ENCODE data around the gene SCN1A. TPM values are rescaled to one million over a fixed set of nuclear protein-coding genes. Genes with fewer than 3 reads are reported as not detected.

The SCN1A gene
- total RNA-seq, 6 donors from 2014 or later: 11.5 to 42.2 (median 17.6) TPM

DNA sequence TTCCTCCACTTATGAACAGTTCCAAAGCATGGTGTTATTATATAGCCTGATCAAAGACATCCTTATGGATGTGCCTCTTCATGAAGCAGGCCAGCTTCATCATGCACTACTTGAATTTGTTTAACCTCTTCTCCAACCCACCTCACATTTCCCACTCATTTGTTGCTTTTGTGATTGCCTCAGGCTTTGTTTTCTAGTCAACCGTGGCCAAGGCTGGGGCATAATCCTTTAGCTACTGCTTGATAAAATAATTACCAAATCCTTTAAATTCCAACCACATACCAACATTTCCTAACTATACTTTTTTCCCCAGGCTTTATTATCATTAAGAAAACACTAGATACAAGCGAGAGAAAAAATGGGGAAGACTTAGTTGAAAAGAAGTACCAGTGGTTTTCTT is 39.6 kb upstream of the SCN1A start:
- H3K27ac ChIP-seq: no peak overlapping the region
- 24 to 33% methylated on average over 2 of the region's 2 CpGs for WGBS, 2 donors
- no peak overlapping the region for H3K4me3 ChIP-seq
- H3K27me3 ChIP-seq: no peaks in the 10 kb centered on the region
- DNase-seq (no peak), ATAC-seq (ENCODE audit: low FRiP score in 2 of 2) (no peak)
- no peaks in the 10 kb centered on the region for H3K9me3 ChIP-seq
- TF ChIP-seq POLR2AphosphoS5 (IDR thresholded peaks at IDR 0.05) (no peak), POLR2A (IDR thresholded peaks at IDR 0.05) (no peak)
- TF ChIP-seq, protein P1, sequence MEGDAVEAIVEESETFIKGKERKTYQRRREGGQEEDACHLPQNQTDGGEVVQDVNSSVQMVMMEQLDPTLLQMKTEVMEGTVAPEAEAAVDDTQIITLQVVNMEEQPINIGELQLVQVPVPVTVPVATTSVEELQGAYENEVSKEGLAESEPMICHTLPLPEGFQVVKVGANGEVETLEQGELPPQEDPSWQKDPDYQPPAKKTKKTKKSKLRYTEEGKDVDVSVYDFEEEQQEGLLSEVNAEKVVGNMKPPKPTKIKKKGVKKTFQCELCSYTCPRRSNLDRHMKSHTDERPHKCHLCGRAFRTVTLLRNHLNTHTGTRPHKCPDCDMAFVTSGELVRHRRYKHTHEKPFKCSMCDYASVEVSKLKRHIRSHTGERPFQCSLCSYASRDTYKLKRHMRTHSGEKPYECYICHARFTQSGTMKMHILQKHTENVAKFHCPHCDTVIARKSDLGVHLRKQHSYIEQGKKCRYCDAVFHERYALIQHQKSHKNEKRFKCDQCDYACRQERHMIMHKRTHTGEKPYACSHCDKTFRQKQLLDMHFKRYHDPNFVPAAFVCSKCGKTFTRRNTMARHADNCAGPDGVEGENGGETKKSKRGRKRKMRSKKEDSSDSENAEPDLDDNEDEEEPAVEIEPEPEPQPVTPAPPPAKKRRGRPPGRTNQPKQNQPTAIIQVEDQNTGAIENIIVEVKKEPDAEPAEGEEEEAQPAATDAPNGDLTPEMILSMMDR (IDR thresholded peaks at IDR 0.05): no peak
- no peaks in the 10 kb centered on the region for H3K36me3 ChIP-seq
- peaks cover 0 to 6% (median 0%) of the 10 kb centered on the region in 4 donors for H3K4me1 ChIP-seq

DNA sequence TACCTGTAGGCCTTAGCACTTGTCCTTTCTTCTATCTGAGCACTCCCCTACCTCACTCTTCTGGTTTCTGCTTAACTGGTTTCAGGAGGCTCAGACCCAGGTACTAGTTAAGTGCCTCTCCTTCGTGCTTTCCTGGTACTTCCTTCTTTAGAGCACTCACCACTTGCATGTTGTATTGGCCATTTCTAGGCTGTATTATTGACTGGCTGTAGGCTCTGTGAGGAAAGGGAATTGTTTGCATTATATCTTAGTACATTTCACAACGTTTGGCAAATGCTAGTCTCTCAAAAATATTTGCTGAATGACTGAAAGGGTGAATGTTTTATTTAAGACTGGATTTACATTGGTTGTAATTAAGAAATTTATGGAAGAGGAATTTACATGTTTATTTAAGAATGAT is 36.0 kb upstream of the SCN1A start:
- 41 to 44% methylated on average over 2 of the region's 2 CpGs for WGBS, 2 donors
- H3K27ac ChIP-seq: peak overlapping the region in 1 of 4 donors; percentile 54
- no peaks in the 10 kb centered on the region for H3K27me3 ChIP-seq
- DNase-seq (peak in 1 of 2 donors; percentile 49), ATAC-seq (ENCODE audit: low FRiP score in 2 of 2) (no peak)
- peaks cover 0 to 6% (median 0%) of the 10 kb centered on the region in 4 donors for H3K4me1 ChIP-seq
- TF ChIP-seq POLR2AphosphoS5 (IDR thresholded peaks at IDR 0.05) (no peak), EP300 (IDR thresholded peaks at IDR 0.05) (peak in 1 of 4 donors; percentile 46)
- H3K36me3 ChIP-seq: no peaks in the 10 kb centered on the region
- H3K4me3 ChIP-seq: no peak overlapping the region
- no peaks in the 10 kb centered on the region for H3K9me3 ChIP-seq

DNA sequence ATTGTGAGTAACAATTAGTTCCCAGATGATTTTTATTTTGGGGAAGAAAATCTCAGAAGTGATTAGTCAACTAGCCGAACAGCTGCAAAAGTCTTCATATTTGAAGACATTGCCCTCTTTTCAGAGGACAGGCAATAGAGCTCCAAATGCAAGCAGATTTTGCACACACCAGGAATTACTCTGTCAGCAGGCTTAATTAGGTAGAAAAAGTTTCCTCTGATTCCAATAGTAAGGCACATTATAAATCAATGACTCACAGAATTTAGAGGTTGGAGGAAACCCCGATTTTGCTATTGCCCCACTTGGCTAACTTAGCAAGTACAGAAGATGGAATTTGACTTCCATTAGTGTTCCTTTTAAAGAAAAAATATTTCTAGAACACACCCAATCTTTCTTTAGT is 30.7 kb upstream of the SCN1A start:
- Histone ChIP-seq H3K4me3 (no peak overlapping the region), H3K36me3 (no peaks in the 10 kb centered on the region), H3K27ac (no peak overlapping the region), H3K4me1 (peaks cover 0 to 5% (median 0%) of the 10 kb centered on the region in 4 donors), H3K9me3 (no peaks in the 10 kb centered on the region), H3K27me3 (no peaks in the 10 kb centered on the region)
- ATAC-seq (ENCODE audit: low FRiP score in 2 of 2) (no peak), DNase-seq (no peak)
- WGBS, 2 donors: 79 to 86% methylated on average over 2 of the region's 2 CpGs
- TF ChIP-seq POLR2AphosphoS5 (IDR thresholded peaks at IDR 0.05) (no peak), POLR2A (IDR thresholded peaks at IDR 0.05) (no peak), EP300 (IDR thresholded peaks at IDR 0.05) (no peak)
- TF ChIP-seq, protein P1 (IDR thresholded peaks at IDR 0.05): no peak

DNA sequence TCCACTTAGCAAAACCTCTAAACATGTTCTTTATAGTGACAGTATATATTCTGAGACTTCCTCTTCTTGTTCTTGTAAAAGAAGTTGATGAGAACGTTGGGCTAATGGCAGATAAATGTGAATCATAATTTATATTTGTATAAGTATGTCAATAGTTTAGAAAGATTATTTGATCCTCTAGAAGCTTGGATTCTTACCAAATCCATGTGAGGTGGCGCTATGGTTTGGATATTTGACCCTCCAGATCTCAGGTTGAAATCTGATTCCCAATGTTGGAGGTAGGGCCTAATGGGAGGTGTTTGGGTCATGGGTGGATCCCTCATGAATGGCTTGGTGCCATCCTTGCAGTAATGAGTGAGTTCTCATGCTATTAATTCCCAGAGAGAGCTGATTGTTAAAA is 29.8 kb upstream of the SCN1A start:
- 41 to 59% methylated on average over 2 of the region's 2 CpGs for WGBS, 2 donors
- ATAC-seq (ENCODE audit: low FRiP score in 2 of 2): no peak
- DNase-seq: no peak
- H3K4me1 ChIP-seq: no peaks in the 10 kb centered on the region
- no peaks in the 10 kb centered on the region for H3K36me3 ChIP-seq
- H3K27ac ChIP-seq: no peak overlapping the region
- no peak overlapping the region for H3K4me3 ChIP-seq
- no peaks in the 10 kb centered on the region for H3K9me3 ChIP-seq
- TF ChIP-seq EP300 (IDR thresholded peaks at IDR 0.05): no peak
- TF ChIP-seq POLR2AphosphoS5 (IDR thresholded peaks at IDR 0.05): no peak
- TF ChIP-seq, protein P1 (IDR thresholded peaks at IDR 0.05): no peak
- no peak for TF ChIP-seq POLR2A (IDR thresholded peaks at IDR 0.05)
- H3K27me3 ChIP-seq: no peaks in the 10 kb centered on the region

DNA sequence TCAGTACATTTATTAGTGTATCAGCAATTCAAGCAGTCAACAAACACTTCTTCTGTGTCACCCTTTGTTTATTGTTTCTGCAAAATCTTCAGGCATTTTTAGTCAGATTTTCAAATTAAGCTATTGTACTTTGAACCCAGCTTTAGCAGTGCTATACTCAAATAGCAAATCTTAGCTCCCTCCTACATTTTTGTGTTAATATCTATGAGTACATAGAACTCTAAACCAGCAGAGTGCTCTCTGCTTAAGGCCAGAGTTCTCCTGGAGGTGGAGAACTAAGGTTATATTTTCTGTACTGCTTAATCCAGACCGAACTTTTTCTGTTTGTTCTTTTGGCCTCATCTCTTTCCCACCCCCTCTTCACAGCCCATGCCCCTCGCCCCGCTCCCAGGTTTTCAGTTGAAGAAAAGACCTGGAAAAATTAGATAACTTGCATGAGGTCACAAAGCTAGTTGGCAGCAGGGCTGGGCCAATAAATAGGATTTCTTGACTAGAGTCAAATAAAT is 29.2 kb upstream of the SCN1A start:
- H3K27ac ChIP-seq: no peak overlapping the region
- WGBS, 2 donors: 89% methylated on average over 3 of the region's 3 CpGs
- H3K4me1 ChIP-seq: no peaks in the 10 kb centered on the region
- H3K27me3 ChIP-seq: no peaks in the 10 kb centered on the region
- H3K4me3 ChIP-seq: no peak overlapping the region
- no peaks in the 10 kb centered on the region for H3K9me3 ChIP-seq
- DNase-seq (no peak), ATAC-seq (ENCODE audit: low FRiP score in 2 of 2) (no peak)
- TF ChIP-seq POLR2AphosphoS5 (IDR thresholded peaks at IDR 0.05): no peak
- TF ChIP-seq, protein P1 (IDR thresholded peaks at IDR 0.05): no peak
- H3K36me3 ChIP-seq: no peaks in the 10 kb centered on the region

Data from upper lobe of left lung (tissue), 6 donors.